ENCODE data around the gene DYNLT3.

DYNLT3 gene

DNA sequence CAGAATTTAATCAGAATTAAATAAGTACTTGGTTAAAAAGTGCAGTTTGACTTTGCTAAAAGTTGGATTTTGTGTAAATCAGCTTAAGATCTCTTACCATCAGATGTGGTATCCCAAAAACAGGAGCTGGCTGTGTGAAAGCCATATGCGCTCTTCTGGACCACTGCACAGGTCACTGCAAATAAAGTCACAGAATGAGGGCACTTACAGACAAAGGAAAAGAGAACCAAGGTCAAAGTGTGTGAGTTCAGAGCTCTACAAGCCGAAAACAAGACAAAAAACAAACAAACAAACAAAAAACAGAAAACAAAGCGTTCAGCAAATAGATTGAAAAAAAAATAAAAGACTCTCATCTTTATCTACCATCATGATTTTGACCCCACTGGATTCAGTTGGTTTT, 6.4 kb downstream of the DYNLT3 start:
- DNase-seq, result no peak

DNA sequence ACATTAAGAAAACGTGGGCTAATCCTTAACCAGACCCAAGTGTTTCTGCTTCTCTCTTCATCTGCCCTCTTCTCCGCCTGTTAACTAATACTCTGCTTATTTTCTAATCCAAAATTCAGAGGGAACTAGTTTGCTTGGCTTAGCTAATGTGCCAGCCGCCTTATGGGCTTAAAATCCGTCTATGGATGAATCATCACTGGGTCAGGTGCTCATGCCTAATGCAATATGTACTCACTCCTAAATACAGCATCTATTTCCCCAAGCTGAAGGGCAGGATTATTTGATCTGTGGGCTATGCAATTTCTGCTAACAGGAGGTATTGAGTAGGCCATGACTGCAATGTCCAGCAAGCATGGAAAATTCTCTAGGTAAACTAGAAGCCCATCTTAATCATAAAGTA, 12.4 kb downstream of the DYNLT3 start:
- no peak for DNase-seq

DNA sequence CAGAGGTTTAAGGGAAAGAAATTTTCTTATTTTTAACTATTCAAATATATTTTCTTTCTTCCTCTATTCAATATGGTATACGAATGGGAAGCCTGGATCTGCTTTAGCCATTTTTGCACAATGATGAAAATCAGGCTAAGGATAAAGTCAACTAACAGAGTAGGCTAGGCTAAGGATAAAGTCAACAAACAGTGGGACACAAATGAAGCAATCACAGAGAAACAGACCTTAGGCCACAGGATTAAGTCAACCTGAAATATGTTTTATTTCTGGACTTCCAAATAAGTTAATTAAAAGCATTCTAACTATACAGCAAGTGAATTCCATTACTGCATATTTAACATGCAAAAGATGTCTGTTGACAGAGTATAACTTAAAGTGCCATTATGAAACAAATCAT, 17.0 kb downstream of the DYNLT3 start:
- DNase-seq, result no peak

DNA sequence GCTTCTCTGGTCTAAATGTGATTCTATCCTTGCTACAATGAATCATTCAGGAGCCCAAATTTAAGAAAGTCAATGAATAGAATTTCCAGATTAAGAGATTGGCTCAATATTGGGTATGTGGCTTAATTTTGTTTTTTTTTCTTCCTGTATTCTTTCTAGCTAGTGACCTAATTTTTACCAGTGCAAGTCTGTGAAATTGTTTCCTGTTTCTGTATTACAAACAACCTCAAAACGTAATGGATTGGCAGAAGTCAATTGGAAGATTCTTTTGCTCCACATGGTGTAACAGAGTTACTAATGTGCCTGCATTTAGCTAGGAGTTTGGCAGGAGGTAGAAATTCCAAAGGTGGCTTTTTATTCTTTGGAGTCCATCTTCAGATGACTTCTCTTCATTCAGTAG, 17.6 kb downstream of the DYNLT3 start:
- no peak for DNase-seq

DNA sequence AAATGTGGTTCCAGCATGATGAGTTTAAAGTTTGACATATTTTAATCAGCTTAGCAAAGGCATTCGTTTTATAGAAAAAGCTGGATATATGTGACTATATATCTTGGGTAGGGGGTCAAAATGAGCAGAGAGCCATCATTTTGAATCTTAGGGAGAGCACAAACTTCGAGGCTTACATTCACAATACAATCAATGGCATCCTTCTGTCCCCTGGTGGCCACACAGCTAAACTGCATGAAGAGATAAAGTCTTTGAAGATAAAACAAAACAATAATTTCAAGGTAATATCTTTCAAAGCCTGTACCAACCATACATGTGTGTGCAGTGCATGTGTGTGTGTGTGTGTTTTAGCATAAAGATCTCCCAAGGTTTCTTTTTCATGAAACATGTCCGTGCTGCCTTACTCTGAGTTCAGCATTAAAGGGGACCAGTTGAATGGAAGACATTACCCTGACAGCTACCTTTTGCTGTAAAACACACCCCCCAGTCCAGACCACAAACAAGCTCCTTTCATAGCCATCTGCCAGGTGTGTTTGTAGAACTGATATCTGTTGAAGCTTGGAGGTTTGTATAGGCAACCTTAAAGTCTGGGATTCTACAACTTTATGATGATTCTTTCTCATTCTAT, 22.0 kb downstream of the DYNLT3 start:
- peak; percentile 43 for DNase-seq

DNA sequence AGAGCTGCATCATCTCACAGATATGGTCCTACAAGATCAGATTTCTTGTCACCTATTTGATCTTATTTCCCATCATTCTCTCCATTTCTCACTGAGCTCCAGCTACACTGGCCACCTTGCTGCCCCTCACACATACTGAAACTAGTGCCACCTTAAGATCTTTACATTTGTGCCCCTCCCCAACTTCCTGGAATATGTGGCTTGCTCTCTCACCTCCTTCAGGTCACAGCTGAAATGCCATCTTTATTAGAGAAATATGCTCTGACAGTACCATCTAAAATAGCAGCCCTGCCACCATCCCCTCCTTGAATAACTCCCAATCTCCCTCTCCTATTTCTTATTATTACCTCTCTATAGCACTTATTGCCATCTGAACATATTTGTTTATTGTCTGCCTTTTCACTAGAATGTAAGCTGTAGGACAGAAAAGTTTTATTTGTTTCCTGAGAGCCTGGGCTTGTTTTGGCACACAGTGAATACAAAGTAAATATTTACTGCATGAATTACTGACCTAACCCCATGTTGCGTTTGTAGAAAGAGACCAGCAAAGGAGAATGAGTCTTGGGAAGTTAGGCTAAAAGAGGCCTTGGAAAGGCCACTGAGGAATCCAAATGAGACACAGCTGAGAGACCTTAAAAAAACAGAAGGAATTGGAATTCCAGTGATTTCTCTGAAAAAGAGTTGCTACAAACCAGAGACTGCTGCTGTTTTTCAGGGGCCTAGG, 22.7 kb downstream of the DYNLT3 start:
- DNase-seq, result no peak

DNA sequence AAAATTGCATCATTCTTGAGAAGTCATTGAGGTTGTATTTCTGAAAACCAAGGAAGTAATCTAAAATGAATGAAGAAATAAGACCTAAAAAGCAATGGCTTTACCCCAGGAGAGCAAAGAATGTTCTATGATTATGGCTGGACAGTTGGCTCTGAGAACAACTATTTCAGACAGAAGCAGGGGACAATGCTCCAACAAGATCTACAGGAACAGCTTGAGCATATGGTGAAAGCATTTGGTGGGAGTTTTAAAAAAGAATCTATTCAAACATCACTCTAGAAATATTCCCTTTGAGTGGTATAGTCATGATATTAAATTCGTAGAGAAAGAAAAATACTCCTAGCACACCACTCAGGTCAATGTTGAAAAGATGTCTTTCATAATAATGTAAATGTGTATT, 26.7 kb downstream of the DYNLT3 start:
- DNase-seq, result no peak

DNA sequence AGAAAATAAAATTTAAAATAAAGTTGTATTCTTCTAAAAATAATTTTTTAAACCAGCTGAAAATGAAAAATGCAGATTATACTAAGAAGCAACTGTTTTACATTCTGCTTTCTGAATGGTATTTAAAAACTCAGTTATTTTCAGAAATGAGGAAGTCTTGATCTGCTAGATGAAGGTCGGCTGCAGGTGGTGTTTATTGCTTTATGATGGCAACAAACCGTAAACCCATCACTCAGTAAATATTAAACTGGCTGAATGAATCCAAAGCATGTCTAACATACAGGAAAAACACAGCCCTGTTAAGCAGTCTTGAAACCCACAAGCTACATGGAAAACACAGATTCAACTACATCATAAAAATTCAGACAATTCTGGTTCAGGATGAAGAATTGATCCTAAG, 29.3 kb downstream of the DYNLT3 start:
- no peak for DNase-seq

DNA sequence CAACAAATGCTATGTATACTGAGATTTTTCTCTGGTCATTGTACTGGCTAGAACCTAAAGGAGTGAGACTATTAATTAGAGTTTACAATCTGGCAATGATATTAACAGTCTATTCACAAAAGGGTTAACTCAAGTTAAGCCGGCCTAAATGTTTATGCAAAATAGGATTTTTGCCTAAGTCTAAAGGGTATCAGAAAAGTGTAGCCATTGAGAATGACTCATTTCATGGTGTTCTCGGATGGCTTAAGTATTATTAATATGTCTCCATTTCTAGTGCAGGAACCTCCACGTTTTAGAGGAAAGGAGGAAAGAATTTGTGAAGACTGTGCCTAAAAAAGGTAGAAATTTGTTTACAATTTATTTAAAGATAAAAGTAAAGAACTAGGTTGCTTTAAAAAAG, 29.8 kb downstream of the DYNLT3 start:
- no peak for DNase-seq

DNA sequence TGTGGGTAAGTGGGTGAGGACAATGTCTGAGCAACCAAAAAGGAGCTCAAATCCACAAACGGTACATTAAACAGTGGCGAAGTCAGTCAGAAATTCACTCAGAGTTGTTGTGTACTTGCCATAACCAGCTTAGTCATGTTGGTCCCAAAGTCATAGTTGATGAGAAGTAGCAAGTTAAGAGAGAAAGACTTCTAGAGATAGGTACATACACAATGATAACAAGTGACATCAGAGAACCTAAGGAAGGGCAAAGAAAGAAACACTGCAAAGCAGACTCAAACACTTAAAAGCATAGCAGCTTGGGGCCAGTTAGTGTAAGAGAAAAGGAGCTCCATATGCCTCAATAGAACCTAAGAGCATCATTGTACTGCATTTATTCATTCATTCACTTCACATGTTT, 30.2 kb downstream of the DYNLT3 start:
- no peak for DNase-seq

DNA sequence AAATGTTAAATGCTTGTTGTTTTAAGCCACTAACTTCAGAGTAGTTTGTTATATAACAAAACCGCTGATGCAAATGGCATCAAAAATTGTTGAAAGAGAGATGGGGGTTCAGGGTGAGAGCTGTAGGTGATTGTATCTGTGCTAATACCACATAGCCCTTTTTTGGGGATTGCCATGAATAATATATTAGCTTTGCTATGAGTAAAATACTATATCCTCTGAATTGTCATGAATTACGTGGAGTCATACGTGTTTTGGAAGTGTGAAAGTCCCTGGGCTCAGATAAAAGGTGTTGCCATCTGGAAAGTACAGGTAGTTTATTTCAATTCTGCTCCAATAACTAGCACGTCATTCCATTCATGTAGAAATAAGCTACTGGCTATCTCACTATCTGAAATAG, 30.6 kb downstream of the DYNLT3 start:
- no peak for DNase-seq

DNA sequence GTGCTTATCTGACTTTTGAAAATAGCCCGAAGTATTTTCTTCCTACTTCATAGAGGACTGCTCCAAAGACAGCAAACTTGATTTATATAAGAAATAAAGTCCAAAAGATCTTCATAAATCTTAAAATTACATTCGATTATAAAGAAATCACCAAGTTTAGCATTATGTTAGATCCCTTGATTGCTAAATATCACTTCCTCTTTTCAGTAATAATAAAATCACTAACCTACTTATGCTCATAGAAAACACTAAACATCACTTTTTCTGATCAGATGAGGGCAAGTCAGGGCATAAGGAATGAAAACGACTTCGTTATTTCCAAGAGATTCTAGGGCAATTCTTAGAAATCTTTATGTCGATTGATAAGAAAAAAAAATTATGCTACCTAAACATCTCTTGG, 32.0 kb downstream of the DYNLT3 start:
- DNase-seq, result no peak

DNA sequence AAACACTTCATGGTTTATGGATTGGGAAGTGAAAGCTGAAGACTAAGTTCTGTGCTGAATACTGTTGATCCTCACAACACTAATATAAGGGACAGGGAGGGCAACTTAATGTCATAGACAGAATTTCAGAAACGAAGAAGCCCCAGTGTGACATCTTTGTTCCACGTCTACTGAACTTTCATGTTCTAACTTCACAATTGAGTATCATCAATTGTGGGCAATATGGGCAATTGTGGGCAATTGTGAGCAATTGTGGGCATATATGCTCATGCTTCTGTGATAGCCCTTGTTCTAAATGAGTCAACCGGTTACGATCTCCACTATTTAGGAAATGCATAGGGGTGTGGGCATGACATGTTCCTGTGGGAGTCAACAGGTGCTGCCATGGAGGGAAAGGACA, 33.8 kb downstream of the DYNLT3 start:
- DNase-seq, result no peak

DNA sequence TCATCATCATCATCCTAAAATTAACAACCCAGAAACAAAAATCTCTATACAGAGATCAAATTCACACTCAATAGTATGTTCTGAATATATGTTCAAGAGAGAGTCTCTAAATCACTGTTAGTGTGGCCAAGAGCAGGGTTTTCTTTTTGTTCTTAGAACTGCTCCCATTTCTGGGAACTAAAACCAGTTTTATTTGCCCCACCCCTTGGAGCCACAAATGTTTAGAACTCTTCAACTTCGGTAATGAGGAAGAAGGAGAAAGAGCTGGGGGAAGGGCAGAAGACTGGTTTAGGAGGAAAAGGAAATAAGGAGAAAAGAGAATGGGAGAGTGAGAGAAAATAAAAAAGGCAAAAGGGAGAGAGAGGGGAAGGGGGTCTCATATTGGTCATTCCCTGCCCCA, 35.3 kb downstream of the DYNLT3 start:
- DNase-seq, result no peak

DNA sequence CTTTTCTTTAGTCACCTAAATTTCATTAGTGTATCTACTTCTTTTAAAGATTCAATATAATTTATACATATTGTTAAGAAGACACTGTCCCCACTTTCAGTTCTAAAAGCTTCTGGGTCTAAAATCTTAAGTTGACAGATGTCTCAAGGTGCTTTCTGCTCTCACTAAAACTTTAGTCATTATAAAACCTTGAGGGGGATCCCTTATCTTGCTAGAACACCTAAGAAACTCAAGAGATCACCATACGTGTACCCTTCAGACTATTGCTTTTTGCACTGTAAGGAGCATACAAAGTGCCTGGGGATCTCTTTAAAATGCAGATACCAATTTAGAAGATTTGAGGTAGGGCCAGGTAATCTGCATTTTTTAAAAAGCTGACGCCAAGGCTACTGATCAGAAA, 37.4 kb downstream of the DYNLT3 start:
- no peak for DNase-seq

DNA sequence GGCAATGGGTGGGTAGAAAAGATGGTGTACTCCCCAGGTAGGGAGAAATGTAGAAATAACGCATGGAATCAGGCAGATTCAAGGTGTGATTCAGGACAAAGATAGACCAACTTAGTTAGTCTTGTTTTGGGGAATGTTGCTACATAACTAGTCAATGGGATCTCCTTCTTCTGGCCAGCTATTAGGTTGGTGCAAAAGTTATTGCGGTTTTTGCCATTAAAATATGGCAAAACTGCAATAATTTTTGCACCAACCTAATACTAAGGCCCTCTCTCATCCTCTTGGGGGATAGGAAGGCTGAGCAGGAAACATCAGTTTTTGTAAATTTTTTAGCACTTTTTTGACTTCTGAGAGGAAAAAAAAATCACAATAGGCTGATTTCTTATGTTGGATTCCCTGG, 44.3 kb downstream of the DYNLT3 start:
- no peak for DNase-seq

DNA sequence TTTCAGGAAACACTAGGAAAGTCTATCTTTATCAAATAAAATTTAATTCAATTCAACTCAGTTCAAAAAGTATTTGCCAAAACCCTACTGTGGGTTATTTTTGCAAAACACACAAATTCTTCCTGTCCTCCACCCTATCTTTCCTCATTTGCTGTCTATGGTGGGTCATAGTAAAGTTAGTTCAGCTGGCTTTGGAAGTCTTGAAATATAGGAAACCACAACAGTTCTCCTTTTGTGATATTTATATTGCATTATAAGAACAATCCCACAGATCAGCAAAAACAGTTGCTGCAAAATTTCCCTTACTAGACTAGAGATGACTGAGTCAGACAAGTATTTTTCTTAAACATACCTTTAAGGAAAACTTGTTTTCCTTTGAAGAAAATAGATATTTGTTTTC, 45.3 kb downstream of the DYNLT3 start:
- no peak for DNase-seq

DNA sequence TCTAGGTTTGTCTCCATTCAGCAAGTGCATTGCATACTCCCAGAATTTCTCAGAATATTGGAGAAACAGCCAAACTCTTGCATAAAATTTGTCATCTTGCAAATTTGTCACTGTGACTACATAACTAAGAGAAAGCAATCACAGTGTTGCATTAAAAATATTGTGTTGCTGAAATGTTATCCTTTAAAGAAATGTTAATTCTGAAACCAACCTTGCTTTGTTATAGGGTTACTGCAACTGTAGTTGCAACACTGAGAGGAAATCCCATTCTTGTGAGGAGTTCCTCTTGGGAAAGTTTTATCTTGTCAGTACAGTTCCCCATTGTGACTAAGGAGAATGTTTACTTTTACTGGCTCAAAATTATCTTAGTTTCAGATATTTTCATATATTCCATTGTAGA, 46.7 kb downstream of the DYNLT3 start:
- DNase-seq, result no peak

DNA sequence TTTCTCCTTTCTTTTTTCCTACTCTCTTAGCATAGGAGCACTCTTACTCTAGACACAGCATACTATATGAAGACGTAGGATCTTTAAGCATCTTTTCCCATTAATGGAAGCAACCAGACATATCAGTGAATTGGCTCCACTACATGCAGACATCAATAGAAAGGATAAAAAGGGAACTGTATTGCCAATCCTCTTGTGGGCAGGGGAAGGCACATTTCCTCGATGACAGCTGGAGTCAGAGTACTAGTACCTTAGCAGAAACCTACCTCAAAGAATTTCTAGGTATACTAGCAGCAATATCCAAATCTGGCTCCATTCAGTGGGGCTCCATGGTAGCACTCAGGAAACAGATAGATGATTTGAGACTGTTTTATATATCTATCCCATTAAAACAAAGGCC, 47.4 kb downstream of the DYNLT3 start:
- DNase-seq, result no peak

DNA sequence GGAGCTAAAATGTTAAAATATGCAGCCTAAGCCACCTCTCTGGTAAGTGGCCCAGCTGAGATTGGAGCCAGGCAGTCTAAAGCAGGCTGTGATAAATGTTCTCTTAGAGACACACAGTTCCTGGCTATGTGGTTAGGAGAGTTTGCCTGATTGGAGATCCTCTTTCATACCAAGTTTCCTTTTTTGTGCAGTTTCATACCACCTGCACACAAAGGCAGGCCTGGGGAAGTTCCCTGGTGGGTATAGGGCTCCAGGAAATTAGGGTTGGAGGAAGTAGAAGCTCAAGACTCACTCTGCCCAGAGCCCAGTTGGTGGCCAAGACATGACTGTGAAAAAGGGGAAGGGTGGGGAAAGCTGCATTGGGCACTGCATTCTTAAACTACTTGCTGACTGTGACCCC, 50.6 kb downstream of the DYNLT3 start:
- no peak for DNase-seq

DNA sequence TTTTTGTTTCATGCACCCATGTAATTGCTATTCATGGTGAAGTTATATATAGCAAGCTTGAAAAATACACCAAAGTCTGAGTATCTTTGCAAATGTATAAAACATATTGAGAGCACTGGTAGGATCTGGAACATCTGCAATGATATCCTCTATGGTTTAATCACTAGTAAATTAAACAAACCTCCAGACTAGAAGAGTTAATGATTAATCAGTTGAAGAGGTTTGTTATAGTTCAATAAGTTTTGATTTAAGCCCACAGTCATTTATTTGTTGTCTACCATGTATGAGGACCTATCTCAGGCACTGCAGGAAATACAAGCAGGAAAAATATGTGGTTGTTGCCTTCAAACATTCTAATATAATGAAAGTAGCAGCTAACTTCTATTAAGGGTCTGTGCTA, 51.1 kb downstream of the DYNLT3 start:
- DNase-seq, result no peak
